ENCODE results near the gene ZNHIT6. TPM values are rescaled to one million over a fixed set of nuclear protein-coding genes. Genes with fewer than 3 reads are reported as not detected.

The ZNHIT6 gene
- total and polyA plus RNA-seq, 2 donors (not counting 3 experiments of a cell fraction or from before 2014, with no cell fraction given), result 7.3 to 18.8 TPM

DNA sequence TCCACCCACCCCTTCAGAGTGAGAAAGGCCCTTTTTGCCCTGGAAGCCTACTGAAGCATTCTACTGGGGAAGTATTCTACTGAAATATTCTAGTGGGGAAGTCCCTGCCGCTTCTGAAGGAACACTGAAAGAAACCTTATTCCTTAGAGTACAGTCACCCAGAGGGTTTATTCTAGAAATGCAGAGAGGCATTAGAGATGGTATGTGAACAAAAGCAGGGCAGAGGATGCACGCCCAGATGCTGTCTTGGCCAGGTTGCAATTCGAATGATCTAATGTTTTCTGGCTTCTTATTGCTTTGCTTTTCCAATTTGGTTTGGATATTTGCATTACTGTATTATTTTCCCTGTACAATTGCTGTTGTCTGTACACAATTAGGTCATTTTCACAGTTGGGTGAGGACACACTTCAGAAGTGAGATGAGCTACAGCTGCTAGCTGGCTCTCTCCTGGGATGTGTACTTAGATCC is 90.6 kb downstream of the ZNHIT6 start:
- no peak overlapping the region for H2AFZ ChIP-seq (ENCODE audit: low read depth, low read length)
- FAIRE-seq, result peak; percentile 28

DNA sequence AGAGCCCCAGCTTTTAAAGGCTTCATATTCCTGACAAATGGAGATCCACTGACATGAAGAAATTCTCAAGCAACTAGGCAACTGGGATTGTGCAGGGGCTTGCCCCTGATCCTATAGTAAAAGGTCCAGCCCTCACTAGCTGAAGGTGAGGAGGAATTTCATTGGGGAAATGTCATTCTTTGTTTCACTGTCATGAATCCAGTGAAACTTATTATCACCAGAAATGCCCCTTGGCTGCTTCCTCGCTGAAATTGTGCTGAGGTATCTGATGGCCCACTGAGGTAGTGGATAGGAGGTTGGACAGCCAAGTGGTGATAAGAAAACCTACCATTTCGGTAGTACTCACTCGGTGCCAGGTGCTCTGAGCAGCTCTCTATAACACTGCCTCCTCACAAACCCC is 91.5 kb downstream of the ZNHIT6 start:
- H3K4me3 ChIP-seq (replicated peaks in 1 of 3; ENCODE audit: insufficient read depth in 1 of 3, low read depth in 1 of 3, low read length in 3 of 3), result no peak overlapping the region
- H3K79me2 ChIP-seq (ENCODE audit: control insufficient read depth, insufficient read depth, low read length), result no peaks in the 10 kb centered on the region
- dilution Hi-C loops (cut with MboI; ENCODE audit: extremely low pct_ligation_motif_present, low sequenced_read_pairs), result no loop called here
- H3K36me3 ChIP-seq (ENCODE audit: control insufficient read depth in 2 of 2, extremely low read depth in 1 of 2, insufficient read depth in 2 of 2, low read length in 2 of 2), result no peaks in the 10 kb centered on the region
- H3K4me1 ChIP-seq (ENCODE audit: control insufficient read depth, extremely low read depth, insufficient read depth, low read length), result peaks cover 10% of the 10 kb centered on the region
- CTCF ChIA-PET, result interaction anchor here (1.7 to 1.8 kb wide), 2 partner anchors 12 to 76 kb away, joined by 6 to 8 read pairs; no protein-coding TSS in a partner anchor
- H3K27ac ChIP-seq (ENCODE audit: insufficient read depth, low read depth, low read length), result no peak overlapping the region
- DNase-seq (ENCODE audit: low read depth, low spot score) (no peak), FAIRE-seq (no peak)
- no peaks in the 10 kb centered on the region for H3K27me3 ChIP-seq (ENCODE audit: control insufficient read depth in 2 of 2, insufficient read depth in 2 of 2, low read length in 2 of 2)
- intact Hi-C loops (cut with micrococcal nuclease), result loop anchor here (10.0 kb wide), 1 partner anchor 268 kb away; no protein-coding TSS in a partner anchor
- no peaks in the 10 kb centered on the region for H4K20me1 ChIP-seq (replicated peaks; ENCODE audit: control insufficient read depth, extremely low read depth, insufficient read depth, low read length)
- TF ChIP-seq, protein P1, sequence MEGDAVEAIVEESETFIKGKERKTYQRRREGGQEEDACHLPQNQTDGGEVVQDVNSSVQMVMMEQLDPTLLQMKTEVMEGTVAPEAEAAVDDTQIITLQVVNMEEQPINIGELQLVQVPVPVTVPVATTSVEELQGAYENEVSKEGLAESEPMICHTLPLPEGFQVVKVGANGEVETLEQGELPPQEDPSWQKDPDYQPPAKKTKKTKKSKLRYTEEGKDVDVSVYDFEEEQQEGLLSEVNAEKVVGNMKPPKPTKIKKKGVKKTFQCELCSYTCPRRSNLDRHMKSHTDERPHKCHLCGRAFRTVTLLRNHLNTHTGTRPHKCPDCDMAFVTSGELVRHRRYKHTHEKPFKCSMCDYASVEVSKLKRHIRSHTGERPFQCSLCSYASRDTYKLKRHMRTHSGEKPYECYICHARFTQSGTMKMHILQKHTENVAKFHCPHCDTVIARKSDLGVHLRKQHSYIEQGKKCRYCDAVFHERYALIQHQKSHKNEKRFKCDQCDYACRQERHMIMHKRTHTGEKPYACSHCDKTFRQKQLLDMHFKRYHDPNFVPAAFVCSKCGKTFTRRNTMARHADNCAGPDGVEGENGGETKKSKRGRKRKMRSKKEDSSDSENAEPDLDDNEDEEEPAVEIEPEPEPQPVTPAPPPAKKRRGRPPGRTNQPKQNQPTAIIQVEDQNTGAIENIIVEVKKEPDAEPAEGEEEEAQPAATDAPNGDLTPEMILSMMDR (IDR thresholded peaks at IDR 0.05; ENCODE audit: extremely low read depth in 1 of 2, insufficient read depth in 1 of 2, low read depth in 1 of 2, low read length in 2 of 2), result no peak
- TF ChIP-seq FOS (IDR thresholded peaks at IDR 0.05; ENCODE audit: borderline replicate concordance, insufficient read depth, low read length), result no peak
- TF ChIP-seq POLR2A (IDR thresholded peaks at IDR 0.05; ENCODE audit: low read depth, low read length), result no peak
- TF ChIP-seq, protein P2, sequence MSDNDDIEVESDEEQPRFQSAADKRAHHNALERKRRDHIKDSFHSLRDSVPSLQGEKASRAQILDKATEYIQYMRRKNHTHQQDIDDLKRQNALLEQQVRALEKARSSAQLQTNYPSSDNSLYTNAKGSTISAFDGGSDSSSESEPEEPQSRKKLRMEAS (IDR thresholded peaks at IDR 0.05; ENCODE audit: insufficient read depth, insufficient read length), result no peak
- no peaks in the 10 kb centered on the region for H3K9me1 ChIP-seq (replicated peaks; ENCODE audit: control insufficient read depth, extremely low read depth, insufficient read depth, low read length)
- H2AFZ ChIP-seq (ENCODE audit: low read depth, low read length), result peak overlapping the region; percentile 32
- no peak overlapping the region for H3K9ac ChIP-seq (replicated peaks; ENCODE audit: extremely low read depth, insufficient read depth, low read length)
- H3K9me3 ChIP-seq (replicated peaks; ENCODE audit: control insufficient read depth, insufficient read depth, low read length), result peaks cover 3% of the 10 kb centered on the region
- H3K4me2 ChIP-seq (ENCODE audit: insufficient read depth, low read length), result no peak overlapping the region
- BruUV-seq (replicated peaks), result no TSS peak
- POLR2A ChIA-PET, result no interaction called here

More for the DNA sequence above, 90.6 kb downstream of the ZNHIT6 start:
- intact Hi-C loops (cut with micrococcal nuclease), result loop anchor here (10.0 kb wide), 1 partner anchor 267 kb away; no protein-coding TSS in a partner anchor
- H3K27me3 ChIP-seq (ENCODE audit: control insufficient read depth in 2 of 2, insufficient read depth in 2 of 2, low read length in 2 of 2), result no peaks in the 10 kb centered on the region
- peaks cover 3% of the 10 kb centered on the region for H3K9me3 ChIP-seq (replicated peaks; ENCODE audit: control insufficient read depth, insufficient read depth, low read length)
- no peak overlapping the region for H3K27ac ChIP-seq (ENCODE audit: insufficient read depth, low read depth, low read length)
- dilution Hi-C loops (cut with MboI; ENCODE audit: extremely low pct_ligation_motif_present, low sequenced_read_pairs), result no loop called here
- peaks cover 6% of the 10 kb centered on the region for H3K4me1 ChIP-seq (ENCODE audit: control insufficient read depth, extremely low read depth, insufficient read depth, low read length)
- H3K36me3 ChIP-seq (ENCODE audit: control insufficient read depth in 2 of 2, extremely low read depth in 1 of 2, insufficient read depth in 2 of 2, low read length in 2 of 2), result no peaks in the 10 kb centered on the region
- H3K9ac ChIP-seq (replicated peaks; ENCODE audit: extremely low read depth, insufficient read depth, low read length), result no peak overlapping the region
- H3K79me2 ChIP-seq (ENCODE audit: control insufficient read depth, insufficient read depth, low read length), result no peaks in the 10 kb centered on the region
- no peaks in the 10 kb centered on the region for H3K9me1 ChIP-seq (replicated peaks; ENCODE audit: control insufficient read depth, extremely low read depth, insufficient read depth, low read length)
- no peaks in the 10 kb centered on the region for H4K20me1 ChIP-seq (replicated peaks; ENCODE audit: control insufficient read depth, extremely low read depth, insufficient read depth, low read length)
- POLR2A ChIA-PET, result no interaction called here
- no peak overlapping the region for H3K4me3 ChIP-seq (replicated peaks in 1 of 3; ENCODE audit: insufficient read depth in 1 of 3, low read depth in 1 of 3, low read length in 3 of 3)
- CTCF ChIA-PET, result interaction anchor here (0.8 kb wide), 1 partner anchor 91 kb away, joined by 3 read pairs; the partner anchor contains the start of gene ZNHIT6
- TF ChIP-seq POLR2A (IDR thresholded peaks at IDR 0.05; ENCODE audit: low read depth, low read length) (no peak), FOS (IDR thresholded peaks at IDR 0.05; ENCODE audit: borderline replicate concordance, insufficient read depth, low read length) (no peak)
- TF ChIP-seq, protein P1 (IDR thresholded peaks at IDR 0.05; ENCODE audit: extremely low read depth in 1 of 2, insufficient read depth in 1 of 2, low read depth in 1 of 2, low read length in 2 of 2), result no peak
- DNase-seq (ENCODE audit: low read depth, low spot score), result no peak
- no TSS peak for BruUV-seq (replicated peaks)
- H3K4me2 ChIP-seq (ENCODE audit: insufficient read depth, low read length), result no peak overlapping the region
